ENCODE data around the gene SUCLG1.

DNA sequence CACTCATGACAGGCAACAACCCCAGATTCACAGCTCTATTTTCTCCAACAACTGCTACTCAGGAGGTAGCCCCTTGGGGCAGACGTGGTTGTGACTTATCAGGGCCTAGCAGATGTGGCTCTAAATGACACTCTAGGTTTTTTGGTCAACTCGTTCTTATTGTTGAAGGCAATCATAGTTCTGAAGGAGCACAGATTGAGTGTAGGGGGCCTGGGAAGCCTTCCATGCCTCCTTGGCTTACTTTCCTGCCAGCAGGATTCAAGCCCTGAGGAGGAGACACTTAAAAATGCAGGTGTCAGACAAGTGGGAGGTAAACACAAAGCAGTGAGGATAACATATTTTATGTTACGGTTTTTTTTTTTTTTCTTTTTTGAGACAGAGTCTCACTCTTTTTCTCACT, 23.5 kb upstream of the SUCLG1 start:
- TF ChIP-seq ZNF274 (IDR thresholded peaks at IDR 0.05; ENCODE audit: low read depth, low read length) = no peak
- TF ChIP-seq YY1 (IDR thresholded peaks at IDR 0.05; ENCODE audit: insufficient read depth, insufficient read length) = no peak
- no peak for TF ChIP-seq SUZ12 (IDR thresholded peaks at IDR 0.05; ENCODE audit: extremely low read depth, insufficient read depth, insufficient read length)

Measured in NT2/D1 (cell line).